ENCODE data around the gene MIEN1. TPM values are rescaled to one million over a fixed set of nuclear protein-coding genes. Genes with fewer than 3 reads are reported as not detected.
"Not testable (repeated sequence)": the region's sequence is repeated elsewhere in the genome, so short reads cannot be mapped to it uniquely, and the experiment has no call there.

MIEN1 gene
- total RNA-seq, 1 experiment from 2014 or later = 40.6 TPM

GRCh38 chr17:39711851-39712250 lies 18.5 kb downstream of the MIEN1 start:
- Mint-ChIP-seq H3K9me3 (no peaks in the 10 kb centered on the region), H3K27ac (0 out of 2 replicates have a peak overlapping the region, but pooled peaks have one; percentile 5), H3K4me1 (no peaks in the 10 kb centered on the region), H3K36me3 (peaks cover 63% of the 10 kb centered on the region), H3K27me3 (ENCODE audit: low read depth) (no peaks in the 10 kb centered on the region), H3K4me3 (no peak overlapping the region)
- ATAC-seq (no peak), DNase-seq (ENCODE audit: low spot score) (no peak)
- CTCF ChIA-PET = interaction anchor here (1.7 kb wide), 1 partner anchor 90 kb away, joined by 6 read pairs; no protein-coding TSS in a partner anchor
- POLR2A ChIA-PET = no interaction called here
- no peak for TF ChIP-seq SMAD3 (CRISPR knock-in tag; IDR thresholded peaks at IDR 0.05; ENCODE audit: borderline replicate concordance)
- no peak for TF ChIP-seq NR1H2 (CRISPR knock-in tag; IDR thresholded peaks at IDR 0.05)
- TF ChIP-seq PREB (CRISPR knock-in tag; IDR thresholded peaks at IDR 0.05; ENCODE audit: borderline replicate concordance) = no peak
- no peak for TF ChIP-seq CTCF (IDR thresholded peaks at IDR 0.05)
- TF ChIP-seq ERG (CRISPR knock-in tag; IDR thresholded peaks at IDR 0.05) = no peak
- no peak for TF ChIP-seq ELF4 (CRISPR knock-in tag; IDR thresholded peaks at IDR 0.05; ENCODE audit: low read depth)
- TF ChIP-seq PRRX2 (CRISPR knock-in tag; IDR thresholded peaks at IDR 0.05) = no peak
- TF ChIP-seq CDX4 (CRISPR knock-in tag; IDR thresholded peaks at IDR 0.05; ENCODE audit: borderline replicate concordance) = no peak
- TF ChIP-seq ATF3 (CRISPR knock-in tag; conservative IDR thresholded peaks at IDR 0.05) = no peak
- TF ChIP-seq ZNF138 (CRISPR knock-in tag; conservative IDR thresholded peaks at IDR 0.05) = no peak

- not testable (repeated sequence) for H3K27ac Mint-ChIP-seq; ATAC-seq; DNase-seq (ENCODE audit: low spot score); H3K4me3 Mint-ChIP-seq; H3K27me3 Mint-ChIP-seq (ENCODE audit: low read depth); H3K9me3 Mint-ChIP-seq; H3K4me1 Mint-ChIP-seq
- POLR2A ChIA-PET = interaction anchor here (1.1 kb wide), 1 partner anchor 23 kb away, joined by 3 read pairs; the partner anchor contains the start of gene PGAP3
- H3K36me3 Mint-ChIP-seq = peaks cover 62% of the 10 kb centered on the region
- CTCF ChIA-PET = interaction anchor here (0.7 to 1.7 kb wide), 4 partner anchors 8 to 90 kb away, joined by 3 to 6 read pairs (median 4); no protein-coding TSS in a partner anchor
Observed at GRCh38 chr17:39711071-39711470, 19.3 kb downstream of the MIEN1 start.

GRCh38 chr17:39709998-39710964 lies 20.1 kb downstream of the MIEN1 start:
- no peaks in the 10 kb centered on the region for H3K9me3 Mint-ChIP-seq
- ChIA-PET POLR2A (interaction anchor here (1.1 kb wide), 1 partner anchor 22 kb away, joined by 3 read pairs; the partner anchor contains the start of gene PGAP3), CTCF (interaction anchor here (0.5 to 1.7 kb wide), 5 partner anchors 9 to 90 kb away, joined by 3 to 6 read pairs (median 4); no protein-coding TSS in a partner anchor)
- DNase-seq (ENCODE audit: low spot score) (no peak), ATAC-seq (no peak)
- no peaks in the 10 kb centered on the region for H3K27me3 Mint-ChIP-seq (ENCODE audit: low read depth)
- no peak overlapping the region for H3K27ac Mint-ChIP-seq
- peaks cover 58% of the 10 kb centered on the region for H3K36me3 Mint-ChIP-seq
- no peak overlapping the region for H3K4me3 Mint-ChIP-seq
- H3K4me1 Mint-ChIP-seq = peaks cover 8% of the 10 kb centered on the region
- TF ChIP-seq E2F5 (CRISPR knock-in tag; IDR thresholded peaks at IDR 0.05) (no peak), ZNF317 (CRISPR knock-in tag; IDR thresholded peaks at IDR 0.05; ENCODE audit: borderline replicate concordance, low read depth) (no peak), ESRRA (CRISPR knock-in tag; IDR thresholded peaks at IDR 0.05; ENCODE audit: borderline replicate concordance) (no peak), AFF4 (CRISPR knock-in tag; IDR thresholded peaks at IDR 0.05; ENCODE audit: borderline replicate concordance) (no peak), PREB (CRISPR knock-in tag; IDR thresholded peaks at IDR 0.05; ENCODE audit: borderline replicate concordance) (no peak), NR1H2 (CRISPR knock-in tag; IDR thresholded peaks at IDR 0.05) (no peak), ZNF138 (CRISPR knock-in tag; conservative IDR thresholded peaks at IDR 0.05) (no peak), CREM (CRISPR knock-in tag; IDR thresholded peaks at IDR 0.05) (no peak)

All from WTC11 (cell line).